ENCODE measurements around the gene DPH1.

Gene DPH1

DNA sequence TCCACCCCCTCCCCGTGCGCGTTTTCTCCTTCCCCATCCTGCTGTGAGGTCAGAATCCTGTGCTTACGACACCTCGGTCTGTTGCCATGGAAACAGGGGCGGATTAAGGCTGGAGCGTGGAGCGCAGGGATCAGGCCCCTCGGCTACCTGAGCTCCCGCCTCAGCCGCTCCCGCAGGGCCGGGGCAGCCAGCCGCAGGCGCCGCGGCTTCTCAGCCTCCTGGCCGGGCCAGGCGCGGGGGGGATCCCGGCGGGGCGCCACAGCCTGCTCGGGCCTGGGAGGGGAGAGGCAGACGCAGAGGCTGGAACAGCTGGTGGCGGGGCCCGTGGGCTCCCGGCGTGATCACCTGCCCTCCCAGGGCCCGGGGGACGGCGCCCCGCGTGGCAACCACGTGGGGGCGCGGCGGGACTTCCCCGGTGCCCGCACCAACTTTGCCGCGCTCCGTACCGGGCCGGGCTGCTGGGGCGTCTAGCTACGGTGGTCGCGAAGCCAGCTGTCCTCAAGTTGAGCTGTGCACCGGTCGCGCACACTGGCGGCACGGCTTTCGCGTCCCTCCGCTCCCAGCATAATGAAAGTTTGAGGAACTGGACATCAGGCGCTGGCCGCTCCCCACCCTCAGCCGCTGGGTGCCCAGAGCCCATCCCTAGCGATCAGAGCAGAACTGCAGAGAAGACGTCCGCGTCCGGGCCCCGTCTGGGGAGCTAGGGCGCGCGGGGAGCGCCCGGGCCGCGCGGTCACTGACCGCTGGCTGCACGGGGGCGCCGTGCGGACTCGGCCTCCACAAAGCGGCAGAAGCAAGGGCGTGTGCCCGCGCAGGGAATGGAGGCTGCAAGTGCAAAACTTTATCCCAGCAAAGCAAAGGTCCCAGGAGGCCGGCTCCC, 6.0 kb upstream of the DPH1 start (continued):
- TF ChIP-seq ZEB2 (tag by site-specific recombination; IDR thresholded peaks at IDR 0.05), result peak; percentile 25; the same call in 1 of the 2 replicates
- no peak for TF ChIP-seq TRIM28 (IDR thresholded peaks at IDR 0.05; ENCODE audit: borderline replicate concordance, low read length)
- TF ChIP-seq, protein P1, sequence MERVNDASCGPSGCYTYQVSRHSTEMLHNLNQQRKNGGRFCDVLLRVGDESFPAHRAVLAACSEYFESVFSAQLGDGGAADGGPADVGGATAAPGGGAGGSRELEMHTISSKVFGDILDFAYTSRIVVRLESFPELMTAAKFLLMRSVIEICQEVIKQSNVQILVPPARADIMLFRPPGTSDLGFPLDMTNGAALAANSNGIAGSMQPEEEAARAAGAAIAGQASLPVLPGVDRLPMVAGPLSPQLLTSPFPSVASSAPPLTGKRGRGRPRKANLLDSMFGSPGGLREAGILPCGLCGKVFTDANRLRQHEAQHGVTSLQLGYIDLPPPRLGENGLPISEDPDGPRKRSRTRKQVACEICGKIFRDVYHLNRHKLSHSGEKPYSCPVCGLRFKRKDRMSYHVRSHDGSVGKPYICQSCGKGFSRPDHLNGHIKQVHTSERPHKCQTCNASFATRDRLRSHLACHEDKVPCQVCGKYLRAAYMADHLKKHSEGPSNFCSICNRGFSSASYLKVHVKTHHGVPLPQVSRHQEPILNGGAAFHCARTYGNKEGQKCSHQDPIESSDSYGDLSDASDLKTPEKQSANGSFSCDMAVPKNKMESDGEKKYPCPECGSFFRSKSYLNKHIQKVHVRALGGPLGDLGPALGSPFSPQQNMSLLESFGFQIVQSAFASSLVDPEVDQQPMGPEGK (tag by site-specific recombination; IDR thresholded peaks at IDR 0.05), result no peak
- no peak for TF ChIP-seq ZNF350 (tag by site-specific recombination; IDR thresholded peaks at IDR 0.05)
- TF ChIP-seq GFI1B (tag by site-specific recombination; IDR thresholded peaks at IDR 0.05), result no peak
- TF ChIP-seq RBAK (tag by site-specific recombination; IDR thresholded peaks at IDR 0.05), result no peak
- TF ChIP-seq, protein P2, sequence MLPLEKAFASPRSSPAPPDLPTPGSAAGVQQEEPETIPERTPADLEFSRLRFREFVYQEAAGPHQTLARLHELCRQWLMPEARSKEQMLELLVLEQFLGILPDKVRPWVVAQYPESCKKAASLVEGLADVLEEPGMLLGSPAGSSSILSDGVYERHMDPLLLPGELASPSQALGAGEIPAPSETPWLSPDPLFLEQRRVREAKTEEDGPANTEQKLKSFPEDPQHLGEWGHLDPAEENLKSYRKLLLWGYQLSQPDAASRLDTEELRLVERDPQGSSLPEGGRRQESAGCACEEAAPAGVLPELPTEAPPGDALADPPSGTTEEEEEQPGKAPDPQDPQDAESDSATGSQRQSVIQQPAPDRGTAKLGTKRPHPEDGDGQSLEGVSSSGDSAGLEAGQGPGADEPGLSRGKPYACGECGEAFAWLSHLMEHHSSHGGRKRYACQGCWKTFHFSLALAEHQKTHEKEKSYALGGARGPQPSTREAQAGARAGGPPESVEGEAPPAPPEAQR (tag by site-specific recombination; IDR thresholded peaks at IDR 0.05), result no peak
- no peak for TF ChIP-seq ZNF202 (tag by site-specific recombination; IDR thresholded peaks at IDR 0.05; ENCODE audit: borderline replicate concordance)
- no peak for TF ChIP-seq ZNF658 (tag by site-specific recombination; IDR thresholded peaks at IDR 0.05)
- no peak for TF ChIP-seq ZNF324 (tag by site-specific recombination; IDR thresholded peaks at IDR 0.05)
- no peak for TF ChIP-seq ZNF544 (tag by site-specific recombination; IDR thresholded peaks at IDR 0.05)
- no peak for TF ChIP-seq ZNF248 (tag by site-specific recombination; IDR thresholded peaks at IDR 0.05)
- TF ChIP-seq KLF16 (tag by site-specific recombination; IDR thresholded peaks at IDR 0.05), result no peak
- TF ChIP-seq ZNF530 (tag by site-specific recombination; IDR thresholded peaks at IDR 0.05; ENCODE audit: low read depth), result no peak
- TF ChIP-seq ZNF274 (IDR thresholded peaks at IDR 0.05; ENCODE audit: low read length), result no peak
- TF ChIP-seq ZNF274 (tag by site-specific recombination; IDR thresholded peaks at IDR 0.05; ENCODE audit: borderline replicate concordance), result no peak
- TF ChIP-seq, protein P3, sequence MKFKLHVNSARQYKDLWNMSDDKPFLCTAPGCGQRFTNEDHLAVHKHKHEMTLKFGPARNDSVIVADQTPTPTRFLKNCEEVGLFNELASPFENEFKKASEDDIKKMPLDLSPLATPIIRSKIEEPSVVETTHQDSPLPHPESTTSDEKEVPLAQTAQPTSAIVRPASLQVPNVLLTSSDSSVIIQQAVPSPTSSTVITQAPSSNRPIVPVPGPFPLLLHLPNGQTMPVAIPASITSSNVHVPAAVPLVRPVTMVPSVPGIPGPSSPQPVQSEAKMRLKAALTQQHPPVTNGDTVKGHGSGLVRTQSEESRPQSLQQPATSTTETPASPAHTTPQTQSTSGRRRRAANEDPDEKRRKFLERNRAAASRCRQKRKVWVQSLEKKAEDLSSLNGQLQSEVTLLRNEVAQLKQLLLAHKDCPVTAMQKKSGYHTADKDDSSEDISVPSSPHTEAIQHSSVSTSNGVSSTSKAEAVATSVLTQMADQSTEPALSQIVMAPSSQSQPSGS (tag by site-specific recombination; IDR thresholded peaks at IDR 0.05; ENCODE audit: low read depth), result no peak
- TF ChIP-seq SCRT2 (tag by site-specific recombination; IDR thresholded peaks at IDR 0.05), result no peak
- TF ChIP-seq ZNF664 (tag by site-specific recombination; IDR thresholded peaks at IDR 0.05), result no peak
- TF ChIP-seq ZNF155 (tag by site-specific recombination; IDR thresholded peaks at IDR 0.05), result no peak
- TF ChIP-seq, protein P4, sequence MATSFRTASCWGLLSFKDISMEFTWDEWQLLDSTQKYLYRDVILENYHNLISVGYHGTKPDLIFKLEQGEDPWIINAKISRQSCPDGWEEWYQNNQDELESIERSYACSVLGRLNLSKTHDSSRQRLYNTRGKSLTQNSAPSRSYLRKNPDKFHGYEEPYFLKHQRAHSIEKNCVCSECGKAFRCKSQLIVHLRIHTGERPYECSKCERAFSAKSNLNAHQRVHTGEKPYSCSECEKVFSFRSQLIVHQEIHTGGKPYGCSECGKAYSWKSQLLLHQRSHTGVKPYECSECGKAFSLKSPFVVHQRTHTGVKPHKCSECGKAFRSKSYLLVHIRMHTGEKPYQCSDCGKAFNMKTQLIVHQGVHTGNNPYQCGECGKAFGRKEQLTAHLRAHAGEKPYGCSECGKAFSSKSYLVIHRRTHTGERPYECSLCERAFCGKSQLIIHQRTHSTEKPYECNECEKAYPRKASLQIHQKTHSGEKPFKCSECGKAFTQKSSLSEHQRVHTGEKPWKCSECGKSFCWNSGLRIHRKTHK (tag by site-specific recombination; IDR thresholded peaks at IDR 0.05), result no peak
- TF ChIP-seq, protein P5, sequence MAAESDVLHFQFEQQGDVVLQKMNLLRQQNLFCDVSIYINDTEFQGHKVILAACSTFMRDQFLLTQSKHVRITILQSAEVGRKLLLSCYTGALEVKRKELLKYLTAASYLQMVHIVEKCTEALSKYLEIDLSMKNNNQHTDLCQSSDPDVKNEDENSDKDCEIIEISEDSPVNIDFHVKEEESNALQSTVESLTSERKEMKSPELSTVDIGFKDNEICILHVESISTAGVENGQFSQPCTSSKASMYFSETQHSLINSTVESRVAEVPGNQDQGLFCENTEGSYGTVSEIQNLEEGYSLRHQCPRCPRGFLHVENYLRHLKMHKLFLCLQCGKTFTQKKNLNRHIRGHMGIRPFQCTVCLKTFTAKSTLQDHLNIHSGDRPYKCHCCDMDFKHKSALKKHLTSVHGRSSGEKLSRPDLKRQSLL (tag by site-specific recombination; IDR thresholded peaks at IDR 0.05), result no peak
- TF ChIP-seq, protein P6, sequence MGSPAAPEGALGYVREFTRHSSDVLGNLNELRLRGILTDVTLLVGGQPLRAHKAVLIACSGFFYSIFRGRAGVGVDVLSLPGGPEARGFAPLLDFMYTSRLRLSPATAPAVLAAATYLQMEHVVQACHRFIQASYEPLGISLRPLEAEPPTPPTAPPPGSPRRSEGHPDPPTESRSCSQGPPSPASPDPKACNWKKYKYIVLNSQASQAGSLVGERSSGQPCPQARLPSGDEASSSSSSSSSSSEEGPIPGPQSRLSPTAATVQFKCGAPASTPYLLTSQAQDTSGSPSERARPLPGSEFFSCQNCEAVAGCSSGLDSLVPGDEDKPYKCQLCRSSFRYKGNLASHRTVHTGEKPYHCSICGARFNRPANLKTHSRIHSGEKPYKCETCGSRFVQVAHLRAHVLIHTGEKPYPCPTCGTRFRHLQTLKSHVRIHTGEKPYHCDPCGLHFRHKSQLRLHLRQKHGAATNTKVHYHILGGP (tag by site-specific recombination; IDR thresholded peaks at IDR 0.05), result no peak
- no peak for TF ChIP-seq ZNF391 (tag by site-specific recombination; IDR thresholded peaks at IDR 0.05; ENCODE audit: borderline replicate concordance, low read depth)
- no peak for TF ChIP-seq ZNF791 (tag by site-specific recombination; IDR thresholded peaks at IDR 0.05)
- TF ChIP-seq, protein P7, sequence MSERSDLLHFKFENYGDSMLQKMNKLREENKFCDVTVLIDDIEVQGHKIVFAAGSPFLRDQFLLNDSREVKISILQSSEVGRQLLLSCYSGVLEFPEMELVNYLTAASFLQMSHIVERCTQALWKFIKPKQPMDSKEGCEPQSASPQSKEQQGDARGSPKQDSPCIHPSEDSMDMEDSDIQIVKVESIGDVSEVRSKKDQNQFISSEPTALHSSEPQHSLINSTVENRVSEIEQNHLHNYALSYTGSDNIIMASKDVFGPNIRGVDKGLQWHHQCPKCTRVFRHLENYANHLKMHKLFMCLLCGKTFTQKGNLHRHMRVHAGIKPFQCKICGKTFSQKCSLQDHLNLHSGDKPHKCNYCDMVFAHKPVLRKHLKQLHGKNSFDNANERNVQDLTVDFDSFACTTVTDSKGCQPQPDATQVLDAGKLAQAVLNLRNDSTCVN (tag by site-specific recombination; optimal IDR thresholded peaks at IDR 0.05), result peak; percentile 55
- TF ChIP-seq ZNF2 (tag by site-specific recombination; IDR thresholded peaks at IDR 0.05), result no peak
- no peak for TF ChIP-seq KLF7 (tag by site-specific recombination; IDR thresholded peaks at IDR 0.05; ENCODE audit: borderline replicate concordance)
- peak; percentile 59; the same call in 1 of the 2 replicates for TF ChIP-seq ZSCAN30 (tag by site-specific recombination; IDR thresholded peaks at IDR 0.05)
- TF ChIP-seq ZNF184 (tag by site-specific recombination; IDR thresholded peaks at IDR 0.05), result no peak
- TF ChIP-seq ZNF239 (tag by site-specific recombination; IDR thresholded peaks at IDR 0.05), result no peak

All from HEK293 (cell line).